NCI-H1105 (cell line): Measurements from ENCODE around the gene IL13RA1.
"Not testable (repeated sequence)": the region's sequence is repeated elsewhere in the genome, so short reads cannot be mapped to it uniquely, and the experiment has no call there.

Experiments used
- DNase-seq: peaks from one replicate; lab custom pipeline; 2025; lab: John Stamatoyannopoulos, UW

IL13RA1 gene

GRCh38 chrX:118726887-118727685 lies at the start of gene IL13RA1:
TSS of gene IL13RA1 (plus strand) at chrX:118727606. CDS start at chrX:118727639, 33 bp downstream.
- DNase-seq: peak; percentile 86

- DNase-seq: no peak
Measured at GRCh38 chrX:118679290-118679689, 48.1 kb upstream of the IL13RA1 start.

GRCh38 chrX:118682258-118683014 lies 45.0 kb upstream of the IL13RA1 start:
- DNase-seq: no peak

GRCh38 chrX:118685393-118685792 lies 42.0 kb upstream of the IL13RA1 start:
- no peak for DNase-seq

- no peak for DNase-seq
Measured at GRCh38 chrX:118688935-118689334, 38.5 kb upstream of the IL13RA1 start.

GRCh38 chrX:118693843-118694242 lies 33.6 kb upstream of the IL13RA1 start:
- no peak for DNase-seq

- no peak for DNase-seq
Measured at GRCh38 chrX:118694638-118695037, 32.8 kb upstream of the IL13RA1 start.

- no peak for DNase-seq
Measured at GRCh38 chrX:118698516-118699170, 28.8 kb upstream of the IL13RA1 start.

- DNase-seq: no peak
Measured at GRCh38 chrX:118702741-118703140, 24.7 kb upstream of the IL13RA1 start.

GRCh38 chrX:118706681-118707080 lies 20.7 kb upstream of the IL13RA1 start:
- no peak for DNase-seq

GRCh38 chrX:118714521-118714920 lies 12.9 kb upstream of the IL13RA1 start:
- no peak for DNase-seq

GRCh38 chrX:118715917-118716316 lies 11.5 kb upstream of the IL13RA1 start:
- not testable (repeated sequence) for DNase-seq

- not testable (repeated sequence) for DNase-seq
Measured at GRCh38 chrX:118716833-118717232, 10.6 kb upstream of the IL13RA1 start.

- DNase-seq: no peak
Measured at GRCh38 chrX:118717678-118718391, 9.6 kb upstream of the IL13RA1 start.

GRCh38 chrX:118718737-118719136 lies 8.7 kb upstream of the IL13RA1 start:
- DNase-seq: no peak

- DNase-seq: no peak
Measured at GRCh38 chrX:118720058-118720707, 7.2 kb upstream of the IL13RA1 start.

- no peak for DNase-seq
Measured at GRCh38 chrX:118723376-118723775, 4.0 kb upstream of the IL13RA1 start.

- no peak for DNase-seq
Measured at GRCh38 chrX:118724365-118724764, 3.0 kb upstream of the IL13RA1 start.

GRCh38 chrX:118724775-118725174 lies 2.6 kb upstream of the IL13RA1 start:
- no peak for DNase-seq

GRCh38 chrX:118726396-118726795 lies 1.0 kb upstream of the IL13RA1 start:
- DNase-seq: no peak

- no peak for DNase-seq
Measured at GRCh38 chrX:118727686-118728339, 407 bp downstream of the IL13RA1 start.
